PC-9 (cell line): ENCODE measurements around the gene CBLB.

Source experiments
- CTCF ChIP-seq: fragments of 200-600 bp; sonication (generic); conservative IDR thresholded peaks from 2 replicates; pipeline ENCODE4 v1.6.1; 2017; ENCODE audit warnings: mixed run types, antibody characterized with exemption, mild to moderate bottlenecking, moderate library complexity
- EZH2 ChIP-seq: fragments of 200-600 bp; sonication (generic); IDR thresholded peaks from 2 replicates; pipeline ENCODE4 v1.8.0; 2017; ENCODE audit warnings: antibody characterized with exemption, low read depth

GRCh38 chr3:105733356-105733755 is 135.5 kb downstream of the CBLB start:
- no peak for TF ChIP-seq CTCF
- no peak for TF ChIP-seq EZH2
